Gastroesophageal sphincter (tissue), 3 donors: ENCODE data around the gene SPOCK2.

Experiments
- CTCF ChIP-seq, 4 experiments: fragments of 200-600 bp in 2 of 4; fragments of 450-650 bp in 2 of 4; sonication (generic) in 1 of 4; IDR thresholded peaks; one replicate each; pipeline ENCODE4 v1.5.1; 2017 to 2019; ENCODE audit warnings: antibody characterized with exemption in 4 of 4, mild to moderate bottlenecking in 2 of 4, moderate library complexity in 2 of 4
- EP300 ChIP-seq: sonication (generic); formaldehyde crosslinking; IDR thresholded peaks from one replicate; pipeline ENCODE4 v1.6.1; 2017; ENCODE audit warnings: antibody characterized with exemption, mild to moderate bottlenecking
- POLR2A ChIP-seq, 2 donors: fragments of 450-650 bp; IDR thresholded peaks; one replicate each; pipeline ENCODE4 v1.6.1; 2017; ENCODE audit warnings: antibody characterized with exemption in 2 of 2, mild to moderate bottlenecking in 2 of 2, moderate library complexity in 1 of 2
- POLR2AphosphoS5 ChIP-seq: sonication (generic); formaldehyde crosslinking; IDR thresholded peaks from one replicate; pipeline ENCODE4 v1.6.1; 2017; ENCODE audit warnings: antibody characterized with exemption

GRCh38 chr10:72092171-72092924, 4.0 kb upstream of the SPOCK2 start:
- TF ChIP-seq CTCF (IDR thresholded peaks at IDR 0.05), result no peak
- TF ChIP-seq POLR2AphosphoS5, result no peak
- no peak for TF ChIP-seq POLR2A (IDR thresholded peaks at IDR 0.05)
- TF ChIP-seq EP300, result no peak
